ENCODE data around the gene PDZD8. TPM values are rescaled to one million over a fixed set of nuclear protein-coding genes. Genes with fewer than 3 reads are reported as not detected.

Gene PDZD8
- total RNA-seq, 8 experiments from 2014 or later: 10.0 to 62.1 (median 18.3) TPM

GRCh38 chr10:117264782-117265181 lies 110.5 kb downstream of the PDZD8 start:
- 40 to 100% (median 73%) methylated on average over 1 to 7 of the region's 7 CpGs; no CpG with 5 or more reads in 1 of the 10 experiments for WGBS, 10 experiments
- no peak overlapping the region for H3K4me3 ChIP-seq
- H3K4me1 ChIP-seq (replicated peaks in 1 of 2): peaks cover 3 to 7% of the 10 kb centered on the region in 2 donors
- in situ Hi-C loops (cut with MboI; ENCODE audit: low pct_unique_long_range_greater_than_20kb in 2 of 9, low sequenced_read_pairs in 9 of 9, unreplicated experiment in 9 of 9): no loop called here
- H3K27ac ChIP-seq: no peak overlapping the region
- peak in 1 of 8 experiments; percentile 72 for ATAC-seq (replicated peaks in 6 of 8)

GRCh38 chr10:117262903-117263293 lies 112.3 kb downstream of the PDZD8 start:
- 49 to 100% (median 75%) methylated on average over 1 to 5 of the region's 7 CpGs; no CpG with 5 or more reads in 4 of the 10 experiments for WGBS, 10 experiments
- ATAC-seq (replicated peaks in 6 of 8): no peak
- in situ Hi-C loops (cut with MboI; ENCODE audit: low pct_unique_long_range_greater_than_20kb in 2 of 9, low sequenced_read_pairs in 9 of 9, unreplicated experiment in 9 of 9): no loop called here
- Histone ChIP-seq H3K4me3 (no peak overlapping the region), H3K4me1 (replicated peaks in 1 of 2) (peaks cover 8 to 22% of the 10 kb centered on the region in 2 donors), H3K27ac (no peak overlapping the region)

- no peak overlapping the region for H3K27ac ChIP-seq
- in situ Hi-C loops (cut with MboI; ENCODE audit: low pct_unique_long_range_greater_than_20kb in 2 of 9, low sequenced_read_pairs in 9 of 9, unreplicated experiment in 9 of 9): no loop called here
- H3K4me3 ChIP-seq: no peak overlapping the region
- ATAC-seq (replicated peaks in 6 of 8): peak in 3 of 8 experiments; percentile 76 to 97 (median 80)
- WGBS, 10 experiments: 28 to 93% (median 80%) methylated on average over 1 to 4 of the region's 10 CpGs; no CpG with 5 or more reads in 3 of the 10 experiments
- H3K4me1 ChIP-seq (replicated peaks in 1 of 2): peaks cover 13 to 25% of the 10 kb centered on the region in 2 donors
These were observed 112.8 kb downstream of the PDZD8 start for GRCh38 chr10:117262291-117262902.

GRCh38 chr10:117261501-117261900 lies 113.7 kb downstream of the PDZD8 start:
- H3K4me1 ChIP-seq (replicated peaks in 1 of 2): peaks cover 16 to 29% of the 10 kb centered on the region in 2 donors
- in situ Hi-C loops (cut with MboI; ENCODE audit: low pct_unique_long_range_greater_than_20kb in 2 of 9, low sequenced_read_pairs in 9 of 9, unreplicated experiment in 9 of 9): no loop called here
- 46 to 100% (median 83%) methylated on average over 1 to 3 of the region's 3 CpGs; no CpG with 5 or more reads in 5 of the 10 experiments for WGBS, 10 experiments
- ATAC-seq (replicated peaks in 6 of 8): no peak
- H3K27ac ChIP-seq: no peak overlapping the region
- H3K4me3 ChIP-seq: no peak overlapping the region

- Histone ChIP-seq H3K4me1 (replicated peaks in 1 of 2) (peaks cover 16 to 33% of the 10 kb centered on the region in 2 donors), H3K27ac (no peak overlapping the region), H3K4me3 (no peak overlapping the region)
- in situ Hi-C loops (cut with MboI; ENCODE audit: low pct_unique_long_range_greater_than_20kb in 2 of 9, low sequenced_read_pairs in 9 of 9, unreplicated experiment in 9 of 9): no loop called here
- ATAC-seq (replicated peaks in 6 of 8): peak in 1 of 8 experiments; percentile 51
- WGBS, 10 experiments: 17 to 83% (median 38%) methylated on average over 1 to 4 of the region's 4 CpGs; no CpG with 5 or more reads in 2 of the 10 experiments
These were observed 115.2 kb downstream of the PDZD8 start for GRCh38 chr10:117260084-117260483.

GRCh38 chr10:117259279-117259678 lies 116.0 kb downstream of the PDZD8 start:
- ATAC-seq (replicated peaks in 6 of 8): no peak
- Histone ChIP-seq H3K4me1 (replicated peaks in 1 of 2) (peaks cover 16 to 38% of the 10 kb centered on the region in 2 donors), H3K27ac (no peak overlapping the region), H3K4me3 (no peak overlapping the region)
- 0 to 100% (median 88%) methylated on average over 1 to 3 of the region's 3 CpGs; no CpG with 5 or more reads in 1 of the 10 experiments for WGBS, 10 experiments
- in situ Hi-C loops (cut with MboI; ENCODE audit: low pct_unique_long_range_greater_than_20kb in 2 of 9, low sequenced_read_pairs in 9 of 9, unreplicated experiment in 9 of 9): no loop called here

GRCh38 chr10:117257721-117258120 lies 117.5 kb downstream of the PDZD8 start:
- H3K27ac ChIP-seq: no peak overlapping the region
- H3K4me1 ChIP-seq (replicated peaks in 1 of 2): peaks cover 19 to 38% of the 10 kb centered on the region in 2 donors
- ATAC-seq (replicated peaks in 6 of 8): peak in 5 of 8 experiments; percentile 14 to 50 (median 22)
- in situ Hi-C loops (cut with MboI; ENCODE audit: low pct_unique_long_range_greater_than_20kb in 2 of 9, low sequenced_read_pairs in 9 of 9, unreplicated experiment in 9 of 9): no loop called here
- H3K4me3 ChIP-seq: no peak overlapping the region
- WGBS, 10 experiments: 0 to 58% (median 30%) methylated on average over 1 to 3 of the region's 3 CpGs; no CpG with 5 or more reads in 4 of the 10 experiments

GRCh38 chr10:117256910-117257309 lies 118.3 kb downstream of the PDZD8 start:
- no peak for ATAC-seq (replicated peaks in 6 of 8)
- in situ Hi-C loops (cut with MboI; ENCODE audit: low pct_unique_long_range_greater_than_20kb in 2 of 9, low sequenced_read_pairs in 9 of 9, unreplicated experiment in 9 of 9): no loop called here
- 52 to 100% (median 69%) methylated on average over 1 to 5 of the region's 10 CpGs; no CpG with 5 or more reads in 1 of the 10 experiments for WGBS, 10 experiments
- Histone ChIP-seq H3K4me3 (no peak overlapping the region), H3K4me1 (replicated peaks in 1 of 2) (peaks cover 24 to 41% of the 10 kb centered on the region in 2 donors), H3K27ac (no peak overlapping the region)

- WGBS, 10 experiments: 69 to 100% (median 96%) methylated on average over 1 to 6 of the region's 9 CpGs; no CpG with 5 or more reads in 3 of the 10 experiments
- peaks cover 24 to 43% of the 10 kb centered on the region in 2 donors for H3K4me1 ChIP-seq (replicated peaks in 1 of 2)
- ATAC-seq (replicated peaks in 6 of 8): no peak
- H3K4me3 ChIP-seq: no peak overlapping the region
- in situ Hi-C loops (cut with MboI; ENCODE audit: low pct_unique_long_range_greater_than_20kb in 2 of 9, low sequenced_read_pairs in 9 of 9, unreplicated experiment in 9 of 9): no loop called here
- H3K27ac ChIP-seq: no peak overlapping the region
These were observed 119.3 kb downstream of the PDZD8 start for GRCh38 chr10:117255835-117256460.

- no peak overlapping the region for H3K4me3 ChIP-seq
- 37 to 100% (median 81%) methylated on average over 2 to 19 of the region's 26 CpGs; no CpG with 5 or more reads in 1 of the 10 experiments for WGBS, 10 experiments
- peaks cover 21 to 40% of the 10 kb centered on the region in 2 donors for H3K4me1 ChIP-seq (replicated peaks in 1 of 2)
- in situ Hi-C loops (cut with MboI; ENCODE audit: low pct_unique_long_range_greater_than_20kb in 2 of 9, low sequenced_read_pairs in 9 of 9, unreplicated experiment in 9 of 9): no loop called here
- H3K27ac ChIP-seq: no peak overlapping the region
- no peak for ATAC-seq (replicated peaks in 6 of 8)
These were observed 120.2 kb downstream of the PDZD8 start for GRCh38 chr10:117254774-117255735.

GRCh38 chr10:117254338-117254737 lies 120.9 kb downstream of the PDZD8 start:
- H3K27ac ChIP-seq: no peak overlapping the region
- in situ Hi-C loops (cut with MboI; ENCODE audit: low pct_unique_long_range_greater_than_20kb in 2 of 9, low sequenced_read_pairs in 9 of 9, unreplicated experiment in 9 of 9): no loop called here
- no peak overlapping the region for H3K4me3 ChIP-seq
- no peak for ATAC-seq (replicated peaks in 6 of 8)
- peaks cover 21 to 35% of the 10 kb centered on the region in 2 donors for H3K4me1 ChIP-seq (replicated peaks in 1 of 2)
- WGBS, 10 experiments: 0 to 89% (median 80%) methylated on average over 1 to 7 of the region's 9 CpGs; no CpG with 5 or more reads in 5 of the 10 experiments

- 17 to 100% (median 80%) methylated on average over 1 to 5 of the region's 9 CpGs; no CpG with 5 or more reads in 2 of the 10 experiments for WGBS, 10 experiments
- Histone ChIP-seq H3K27ac (no peak overlapping the region), H3K4me1 (replicated peaks in 1 of 2) (peaks cover 21 to 37% of the 10 kb centered on the region in 2 donors), H3K4me3 (no peak overlapping the region)
- in situ Hi-C loops (cut with MboI; ENCODE audit: low pct_unique_long_range_greater_than_20kb in 2 of 9, low sequenced_read_pairs in 9 of 9, unreplicated experiment in 9 of 9): no loop called here
- no peak for ATAC-seq (replicated peaks in 6 of 8)
These were observed 121.3 kb downstream of the PDZD8 start for GRCh38 chr10:117253908-117254307.

All from motor neuron (in vitro differentiated cells).